Gastrocnemius medialis (tissue), 4 donors: ENCODE data around the gene KCNH4. TPM values are rescaled to one million over a fixed set of nuclear protein-coding genes. Genes with fewer than 3 reads are reported as not detected.
"Not testable (repeated sequence)": the region's sequence is repeated elsewhere in the genome, so short reads cannot be mapped to it uniquely, and the experiment has no call there.

ENCODE experiments used
- ATAC-seq, 2 donors: fragments of 150-250 bp; one replicate each; pipeline ENCODE4 v1.9.1; 2016
- DNase-seq, 2 donors: peaks; one replicate each; pipeline ENCODE4 v3.0.0-alpha.2; 2019
- H3K27ac ChIP-seq, 4 donors: fragments of 200-600 bp; sonication (generic); 1 replicate in 1 of 4; 2 replicates in 3 of 4; pipeline ENCODE4 v1.5.1; 2016 to 2018; ENCODE audit warnings: mild to moderate bottlenecking in 2 of 4, moderate library complexity in 1 of 4
- H3K27me3 ChIP-seq, 3 donors: fragments of 200-600 bp; sonication (generic) in 2 of 3; 1 replicate in 1 of 3; 2 replicates in 2 of 3; pipeline versions ENCODE4 v1.5.1 to v1.6.0; 2016 to 2019; ENCODE audit warnings: mild to moderate bottlenecking in 1 of 3, moderate library complexity in 1 of 3
- H3K36me3 ChIP-seq, 2 donors: fragments of 200-600 bp; sonication (generic) in 1 of 2; one replicate each; pipeline ENCODE4 v1.5.1; 2017 to 2018
- H3K4me1 ChIP-seq, 2 donors: fragments of 200-600 bp; sonication (generic) in 1 of 2; one replicate each; pipeline ENCODE4 v1.5.1; 2016 to 2017; ENCODE audit warnings: mild to moderate bottlenecking in 2 of 2
- H3K4me3 ChIP-seq, 4 donors: fragments of 200-600 bp; sonication (generic) in 3 of 4; 1 replicate in 1 of 4; 2 replicates in 3 of 4; pipeline ENCODE4 v1.5.1; 2016 to 2019; ENCODE audit warnings: mild to moderate bottlenecking in 2 of 4
- H3K9me3 ChIP-seq, 3 donors: fragments of 200-600 bp; sonication (generic) in 2 of 3; 1 replicate in 1 of 3; 2 replicates in 2 of 3; pipeline ENCODE4 v1.5.1; 2016 to 2019
- POLR2A ChIP-seq, 2 donors: fragments of 450-650 bp; IDR thresholded peaks; one replicate each; pipeline ENCODE4 v1.6.1; 2017; ENCODE audit warnings: antibody characterized with exemption in 2 of 2, mild to moderate bottlenecking in 2 of 2, moderate library complexity in 2 of 2
- in situ Hi-C, 4 donors: fragments of 200-750 bp; cut with MboI; loops; one replicate each; pipeline versions ENCODE4 v1.15.0 to v1.8.0; 2017; ENCODE audit warnings: low sequenced_read_pairs in 4 of 4
- intact Hi-C: fragments of 100-400 bp; cut with DNase I; formaldehyde crosslinking; loops from one replicate; pipeline ENCODE4 v1.15.1; 2023; ENCODE audit warnings: low total_unique reads
- total RNA-seq, 4 donors: library from RNA; depleted of rRNA; stranded (reverse); fragments of >200 nt; gene quantifications; one replicate each; pipeline versions ENCODE4 v1.1.0 to v1.2.3, GENCODE V29; 2016
- TF ChIP-seq, protein P1 (sequence below), 5 experiments: fragments of 450-650 bp in 3 of 5; fragments of 200-600 bp in 2 of 5; sonication (generic) in 2 of 5; IDR thresholded peaks in 4 of 5; conservative IDR thresholded peaks in 1 of 5; 1 replicate in 4 of 5; 2 replicates in 1 of 5; pipeline ENCODE4 v1.5.1; 2016 to 2019; ENCODE audit warnings: antibody characterized with exemption in 5 of 5, mild to moderate bottlenecking in 3 of 5, moderate library complexity in 3 of 5

Gene KCNH4
- total RNA-seq, 4 donors from 2014 or later: not detected

DNA sequence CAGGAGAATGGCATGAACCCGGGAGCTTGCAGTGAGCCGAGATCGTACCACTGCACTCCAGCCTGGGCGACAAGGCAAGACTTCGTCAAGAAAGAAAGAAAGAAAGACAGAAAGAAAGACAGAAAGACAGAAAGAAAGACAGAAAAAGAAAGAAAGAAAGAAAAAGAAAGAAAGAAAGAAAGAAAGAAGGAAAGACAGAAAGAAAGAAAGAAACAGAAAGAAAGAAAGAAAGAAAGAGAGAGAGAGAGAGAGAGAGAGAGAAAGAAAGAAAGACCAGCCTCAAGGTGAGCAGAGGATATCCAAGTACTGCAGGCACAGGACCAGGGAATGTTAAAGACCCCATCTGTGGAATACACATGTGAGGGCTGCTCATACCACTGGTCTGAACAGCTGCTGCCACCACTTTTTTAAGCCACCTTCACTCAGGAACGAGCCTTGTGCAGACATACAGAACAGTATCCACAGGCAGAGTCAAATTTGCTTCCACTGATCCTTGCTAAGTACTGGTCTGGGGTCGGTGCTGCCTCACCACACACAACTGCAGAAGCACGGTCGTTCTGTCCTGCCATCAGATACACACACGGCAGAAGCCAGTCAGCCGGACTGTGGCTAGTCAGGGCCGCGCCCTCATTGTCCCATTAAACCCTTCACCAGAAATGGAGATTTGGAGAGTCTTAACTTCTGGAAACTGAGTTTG lies 33.9 kb downstream of the KCNH4 start:
- TF ChIP-seq POLR2A (IDR thresholded peaks at IDR 0.05): no peak
- TF ChIP-seq, protein P1, sequence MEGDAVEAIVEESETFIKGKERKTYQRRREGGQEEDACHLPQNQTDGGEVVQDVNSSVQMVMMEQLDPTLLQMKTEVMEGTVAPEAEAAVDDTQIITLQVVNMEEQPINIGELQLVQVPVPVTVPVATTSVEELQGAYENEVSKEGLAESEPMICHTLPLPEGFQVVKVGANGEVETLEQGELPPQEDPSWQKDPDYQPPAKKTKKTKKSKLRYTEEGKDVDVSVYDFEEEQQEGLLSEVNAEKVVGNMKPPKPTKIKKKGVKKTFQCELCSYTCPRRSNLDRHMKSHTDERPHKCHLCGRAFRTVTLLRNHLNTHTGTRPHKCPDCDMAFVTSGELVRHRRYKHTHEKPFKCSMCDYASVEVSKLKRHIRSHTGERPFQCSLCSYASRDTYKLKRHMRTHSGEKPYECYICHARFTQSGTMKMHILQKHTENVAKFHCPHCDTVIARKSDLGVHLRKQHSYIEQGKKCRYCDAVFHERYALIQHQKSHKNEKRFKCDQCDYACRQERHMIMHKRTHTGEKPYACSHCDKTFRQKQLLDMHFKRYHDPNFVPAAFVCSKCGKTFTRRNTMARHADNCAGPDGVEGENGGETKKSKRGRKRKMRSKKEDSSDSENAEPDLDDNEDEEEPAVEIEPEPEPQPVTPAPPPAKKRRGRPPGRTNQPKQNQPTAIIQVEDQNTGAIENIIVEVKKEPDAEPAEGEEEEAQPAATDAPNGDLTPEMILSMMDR (IDR thresholded peaks at IDR 0.05 in 4 of 5, conservative IDR thresholded peaks at IDR 0.05 in 1 of 5): no peak
- in situ Hi-C loops (no loop called here), intact Hi-C loops (no loop called here)
- Histone ChIP-seq H3K9me3 (no peaks in the 10 kb centered on the region), H3K4me1 (peaks cover 37 to 55% of the 10 kb centered on the region in 2 donors), H3K4me3 (no peak overlapping the region), H3K36me3 (no peaks in the 10 kb centered on the region), H3K27ac (peak overlapping the region; percentile 36 to 87 (median 46)), H3K27me3 (no peaks in the 10 kb centered on the region)
- DNase-seq: no peak
- no peak for ATAC-seq

DNA sequence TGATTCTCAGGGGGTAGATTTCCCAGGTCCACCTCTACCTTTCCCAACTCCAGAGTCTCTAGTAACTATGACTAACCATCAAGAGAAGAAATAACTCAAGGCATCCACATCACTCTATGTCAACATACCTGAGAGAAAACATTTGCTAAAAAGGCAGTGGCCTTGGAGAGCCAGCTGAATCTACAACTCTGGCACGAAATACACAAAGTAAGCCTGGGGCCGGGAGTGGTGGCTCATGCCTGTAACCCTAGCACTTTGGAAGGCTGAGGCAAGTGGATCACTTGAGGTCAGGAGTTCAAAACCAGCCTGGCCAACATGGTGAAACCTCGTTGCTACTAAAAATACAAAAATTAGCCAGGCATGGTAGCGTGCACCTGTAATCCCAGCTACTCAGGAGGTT lies 37.8 kb downstream of the KCNH4 start:
- DNase-seq (peak in 1 of 2 donors; percentile 86), ATAC-seq (peak; percentile 49 to 77)
- H3K9me3 ChIP-seq, H3K4me3 ChIP-seq, H3K36me3 ChIP-seq, in situ Hi-C loops, intact Hi-C loops, H3K27me3 ChIP-seq: not testable (repeated sequence)
- H3K27ac ChIP-seq: peak overlapping the region; percentile 82 to 92 (median 86)
- H3K4me1 ChIP-seq: peaks cover 66 to 77% of the 10 kb centered on the region in 2 donors

DNA sequence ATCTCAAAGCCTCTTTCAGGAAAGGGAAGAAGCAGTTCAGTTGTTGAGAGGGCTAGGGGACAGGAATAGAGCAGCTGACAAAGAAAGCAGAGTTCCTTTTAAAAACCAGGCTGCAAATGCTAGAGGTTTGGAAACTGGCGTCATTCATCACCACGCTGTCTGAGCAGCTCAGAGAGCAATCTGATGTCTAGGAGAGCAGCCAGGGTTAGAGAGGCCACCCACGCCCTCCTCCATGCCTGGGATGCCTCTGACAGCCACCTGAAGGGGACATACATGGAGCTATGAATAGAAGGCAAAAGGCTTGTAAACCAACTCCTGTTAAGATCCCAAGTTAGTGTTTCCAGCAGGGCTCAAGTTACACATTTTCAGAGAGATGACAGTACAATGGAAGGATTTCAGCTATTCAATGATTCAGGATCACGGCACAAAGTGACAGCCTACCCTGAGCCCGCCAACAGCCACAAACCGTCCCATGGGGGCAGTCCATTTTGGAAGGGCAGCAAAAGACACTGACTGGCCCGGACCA lies 38.5 kb downstream of the KCNH4 start:
- Histone ChIP-seq H3K36me3 (no peaks in the 10 kb centered on the region), H3K9me3 (no peaks in the 10 kb centered on the region), H3K4me3 (no peak overlapping the region), H3K27ac (peak overlapping the region; percentile 82 to 92 (median 86)), H3K27me3 (no peaks in the 10 kb centered on the region), H3K4me1 (peaks cover 73 to 82% of the 10 kb centered on the region in 2 donors)
- in situ Hi-C loops: no loop called here
- TF ChIP-seq, protein P1 (IDR thresholded peaks at IDR 0.05 in 4 of 5, conservative IDR thresholded peaks at IDR 0.05 in 1 of 5): no peak
- no peak for TF ChIP-seq POLR2A (IDR thresholded peaks at IDR 0.05)
- ATAC-seq (peak; percentile 81 to 90), DNase-seq (peak; percentile 75 to 88)
- intact Hi-C loops: no loop called here

DNA sequence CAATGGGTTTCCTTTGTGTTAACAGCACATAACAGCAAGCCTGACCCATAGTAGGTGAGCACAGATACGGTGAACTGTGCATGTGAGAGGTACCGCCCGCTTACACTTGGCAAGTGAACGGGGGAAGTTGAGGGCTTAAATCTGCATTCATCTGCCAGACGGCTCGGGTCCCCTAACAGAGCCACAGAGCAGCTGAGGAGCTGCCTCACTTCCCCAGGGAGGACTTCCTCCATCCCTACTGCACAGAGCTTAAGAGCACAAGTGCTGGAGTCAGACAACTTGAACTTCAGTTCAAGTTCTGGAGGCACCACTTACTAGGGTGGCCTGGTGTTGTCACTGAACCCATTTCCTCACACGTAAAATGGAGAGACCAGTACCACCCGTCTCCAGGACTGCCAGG lies 39.6 kb downstream of the KCNH4 start:
- no peaks in the 10 kb centered on the region for H3K27me3 ChIP-seq
- in situ Hi-C loops (no loop called here), intact Hi-C loops (no loop called here)
- no peak for TF ChIP-seq POLR2A (IDR thresholded peaks at IDR 0.05)
- TF ChIP-seq, protein P1 (IDR thresholded peaks at IDR 0.05 in 4 of 5, conservative IDR thresholded peaks at IDR 0.05 in 1 of 5): no peak
- peak overlapping the region; percentile 82 to 92 (median 86) for H3K27ac ChIP-seq
- ATAC-seq (no peak), DNase-seq (no peak)
- H3K9me3 ChIP-seq: no peaks in the 10 kb centered on the region
- no peaks in the 10 kb centered on the region for H3K36me3 ChIP-seq
- peaks cover 82 to 83% of the 10 kb centered on the region in 2 donors for H3K4me1 ChIP-seq
- no peak overlapping the region for H3K4me3 ChIP-seq

DNA sequence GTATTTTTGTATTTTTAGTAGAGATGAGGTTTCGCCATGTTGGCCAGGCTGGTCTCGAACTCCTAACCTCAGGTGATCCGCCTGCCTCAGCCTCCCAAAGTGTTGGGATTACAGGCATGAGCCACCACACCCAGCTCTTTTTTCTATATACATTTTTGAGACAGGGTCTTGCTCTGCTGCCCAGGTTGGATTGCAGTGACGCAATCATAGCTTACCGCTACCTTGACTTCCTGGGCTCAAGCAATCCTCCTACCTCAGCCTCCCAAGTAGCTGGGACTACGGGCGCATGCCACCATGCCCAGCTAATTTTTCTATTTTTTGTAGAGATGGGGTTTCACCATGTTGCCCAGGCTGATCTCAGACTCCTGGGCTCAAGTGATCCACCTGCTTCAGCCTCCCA lies 40.3 kb downstream of the KCNH4 start:
- DNase-seq, in situ Hi-C loops, H3K27me3 ChIP-seq, ATAC-seq, H3K9me3 ChIP-seq, H3K4me3 ChIP-seq, intact Hi-C loops, H3K36me3 ChIP-seq: not testable (repeated sequence)
- Histone ChIP-seq H3K27ac (peak overlapping the region; percentile 82 to 92 (median 86)), H3K4me1 (peaks cover 88% of the 10 kb centered on the region in 2 donors)
